Mesenchymal stem cell (in vitro differentiated cells and primary cell): Measurements from ENCODE around the gene BOD1L1.

Experiments
- DNase-seq: peaks from one replicate; pipeline ENCODE4 v3.0.0-alpha.2; 2013
- H2AFZ ChIP-seq: one replicate; pipeline ENCODE4 v1.6.1; 2013; ENCODE audit warnings: low read depth, mild to moderate bottlenecking, control low read depth, inconsistent platforms, low read length, moderate library complexity
- H2AK5ac ChIP-seq: 2 replicates; pipeline ENCODE4 v1.6.1; 2013; ENCODE audit warnings: low read length, moderate library complexity, mild to moderate bottlenecking, inconsistent platforms; ENCODE audit not compliant: severe bottlenecking
- H2BK120ac ChIP-seq: one replicate; pipeline ENCODE4 v1.6.1; 2013; ENCODE audit warnings: low read depth, mild to moderate bottlenecking, inconsistent platforms, low read length, moderate library complexity
- H2BK12ac ChIP-seq, 2 experiments: one replicate each; pipeline ENCODE4 v1.6.1; 2013; ENCODE audit warnings: inconsistent platforms in 2 of 2, low read length in 2 of 2, mild to moderate bottlenecking in 2 of 2, moderate library complexity in 2 of 2, control low read depth in 1 of 2
- H2BK15ac ChIP-seq: one replicate; pipeline ENCODE4 v1.6.1; 2013; ENCODE audit warnings: mild to moderate bottlenecking, low read depth, inconsistent platforms; ENCODE audit not compliant: poor library complexity, severe bottlenecking
- H2BK5ac ChIP-seq: 2 replicates; pipeline ENCODE4 v1.6.1; 2013; ENCODE audit warnings: low read depth, mild to moderate bottlenecking, low read length, control low read depth, inconsistent platforms; ENCODE audit not compliant: poor library complexity, severe bottlenecking
- H3K14ac ChIP-seq, 2 experiments: one replicate each; pipeline ENCODE4 v1.6.1; 2013; ENCODE audit warnings: inconsistent platforms in 2 of 2, low read length in 2 of 2, control low read depth in 1 of 2, mild to moderate bottlenecking in 1 of 2, moderate library complexity in 1 of 2
- H3K18ac ChIP-seq, 2 experiments: one replicate each; pipeline ENCODE4 v1.6.1; 2013; ENCODE audit warnings: inconsistent platforms in 2 of 2, low read length in 2 of 2, control low read depth in 1 of 2, low read depth in 1 of 2, mild to moderate bottlenecking in 1 of 2
- H3K23ac ChIP-seq, 2 experiments: one replicate each; pipeline ENCODE4 v1.6.1; 2013; ENCODE audit warnings: inconsistent platforms in 2 of 2, low read length in 2 of 2, mild to moderate bottlenecking in 2 of 2, moderate library complexity in 2 of 2, control low read depth in 1 of 2
- H3K27ac ChIP-seq: 2 replicates; pipeline ENCODE4 v1.5.1; 2013; ENCODE audit warnings: mild to moderate bottlenecking, moderate library complexity, low read length, control low read depth, inconsistent platforms; ENCODE audit not compliant: poor library complexity, severe bottlenecking
- H3K27me3 ChIP-seq, 2 experiments: 2 replicates each; pipeline versions ENCODE4 v1.6.1 to v1.7.0; 2013; ENCODE audit warnings: low read length in 2 of 2, mild to moderate bottlenecking in 2 of 2, moderate library complexity in 2 of 2, control low read depth in 1 of 2, inconsistent platforms in 1 of 2; ENCODE audit not compliant: control insufficient read depth in 1 of 2, insufficient read depth in 1 of 2
- H3K36me3 ChIP-seq, 2 experiments: 2 replicates each; pipeline versions ENCODE4 v1.6.1 to v1.7.0; 2013; ENCODE audit warnings: low read length in 2 of 2, control low read depth in 1 of 2, inconsistent platforms in 1 of 2, low read depth in 1 of 2, mild to moderate bottlenecking in 1 of 2; ENCODE audit not compliant: insufficient read depth in 2 of 2, control insufficient read depth in 1 of 2
- H3K4ac ChIP-seq, 2 experiments: one replicate each; pipeline ENCODE4 v1.6.1; 2013; ENCODE audit warnings: inconsistent platforms in 2 of 2, low read length in 2 of 2, mild to moderate bottlenecking in 2 of 2, moderate library complexity in 2 of 2, control low read depth in 1 of 2, low read depth in 1 of 2
- H3K4me1 ChIP-seq: 2 replicates; pipeline ENCODE4 v1.6.1; 2013; ENCODE audit warnings: low read depth, low read length, control low read depth; ENCODE audit not compliant: control insufficient read depth, insufficient read depth
- H3K4me2 ChIP-seq: 2 replicates; pipeline ENCODE4 v1.6.1; 2013; ENCODE audit warnings: low read length, mild to moderate bottlenecking, inconsistent platforms; ENCODE audit not compliant: poor library complexity, severe bottlenecking
- H3K4me3 ChIP-seq, 2 experiments: 2 replicates each; pipeline versions ENCODE4 v1.5.1 to v1.7.0; 2013; ENCODE audit warnings: low read length in 2 of 2, mild to moderate bottlenecking in 2 of 2, control low read depth in 1 of 2, low read depth in 1 of 2; ENCODE audit not compliant: insufficient read depth in 1 of 2
- H3K79me1 ChIP-seq: replicated peaks from 2 replicates; pipeline ENCODE4 v1.6.1; 2013; ENCODE audit warnings: mild to moderate bottlenecking, control low read depth, low read length, inconsistent platforms; ENCODE audit not compliant: poor library complexity, severe bottlenecking
- H3K9ac ChIP-seq: 2 replicates; pipeline ENCODE4 v1.7.0; 2013; ENCODE audit warnings: mild to moderate bottlenecking, low read length, moderate library complexity
- H3K9me3 ChIP-seq: 2 replicates; pipeline ENCODE4 v1.7.0; 2013; ENCODE audit warnings: mild to moderate bottlenecking, low read length; ENCODE audit not compliant: control insufficient read depth
- H4K8ac ChIP-seq: one replicate; pipeline ENCODE4 v1.6.1; 2013; ENCODE audit warnings: inconsistent platforms, mild to moderate bottlenecking, low read length, moderate library complexity
- H4K91ac ChIP-seq: one replicate; pipeline ENCODE4 v1.6.1; 2013; ENCODE audit warnings: mild to moderate bottlenecking, low read length, inconsistent platforms
- WGBS: methylation state at CpG from one replicate; pipeline ENCODE4 v1.1.7; 2013; ENCODE audit warnings: mixed read lengths; 5-methylcytosine and 5-hydroxymethylcytosine counted together

BOD1L1 gene

DNA sequence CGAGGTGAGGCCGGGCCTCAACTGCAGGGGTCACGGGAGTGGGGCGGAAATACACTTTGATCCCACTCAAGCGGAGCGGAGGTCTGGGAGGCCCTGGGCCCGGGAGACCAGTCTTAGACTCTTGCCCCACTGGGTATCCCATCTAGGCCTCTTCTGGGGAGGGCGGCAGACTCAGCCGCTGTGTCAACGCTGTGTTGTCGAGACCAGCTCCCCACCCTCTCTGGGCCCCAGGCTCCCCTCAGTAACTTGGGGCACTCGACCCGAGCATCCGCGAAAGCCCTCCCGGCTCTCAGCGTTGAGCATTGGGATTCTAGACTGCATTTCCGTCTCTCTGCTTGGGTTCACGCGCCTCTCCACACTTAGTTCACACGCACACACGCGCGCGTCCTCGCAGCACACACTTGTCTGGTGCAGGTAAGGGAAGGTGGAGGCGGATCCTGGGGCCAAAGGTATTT, 84.9 kb downstream of the BOD1L1 start:
- Histone ChIP-seq H2BK120ac (no peak overlapping the region), H3K9ac (no peak overlapping the region), H3K27ac (no peak overlapping the region), H3K23ac (no peak overlapping the region), H3K9me3 (peaks cover 4% of the 10 kb centered on the region), H2BK12ac (peak overlapping the region in 1 of 2 experiments; percentile 49), H3K18ac (peak overlapping the region; percentile 16 to 67), H3K4me2 (no peak overlapping the region), H3K4ac (peak overlapping the region in 1 of 2 experiments; percentile 34), H2AFZ (no peak overlapping the region), H3K4me1 (peaks cover 27% of the 10 kb centered on the region), H2BK5ac (no peak overlapping the region), H3K79me1 (no peaks in the 10 kb centered on the region), H3K36me3 (no peaks in the 10 kb centered on the region), H3K14ac (no peak overlapping the region), H2BK15ac (peak overlapping the region; percentile 44), H4K91ac (peak overlapping the region; percentile 29), H2AK5ac (no peak overlapping the region), H3K27me3 (peaks cover 79 to 94% of the 10 kb centered on the region in 2 experiments), H4K8ac (peak overlapping the region; percentile 66), H3K4me3 (peak overlapping the region in 1 of 2 experiments; percentile 15)
- 8% methylated on average over 22 of the region's 27 CpGs for WGBS
- no peak for DNase-seq

DNA sequence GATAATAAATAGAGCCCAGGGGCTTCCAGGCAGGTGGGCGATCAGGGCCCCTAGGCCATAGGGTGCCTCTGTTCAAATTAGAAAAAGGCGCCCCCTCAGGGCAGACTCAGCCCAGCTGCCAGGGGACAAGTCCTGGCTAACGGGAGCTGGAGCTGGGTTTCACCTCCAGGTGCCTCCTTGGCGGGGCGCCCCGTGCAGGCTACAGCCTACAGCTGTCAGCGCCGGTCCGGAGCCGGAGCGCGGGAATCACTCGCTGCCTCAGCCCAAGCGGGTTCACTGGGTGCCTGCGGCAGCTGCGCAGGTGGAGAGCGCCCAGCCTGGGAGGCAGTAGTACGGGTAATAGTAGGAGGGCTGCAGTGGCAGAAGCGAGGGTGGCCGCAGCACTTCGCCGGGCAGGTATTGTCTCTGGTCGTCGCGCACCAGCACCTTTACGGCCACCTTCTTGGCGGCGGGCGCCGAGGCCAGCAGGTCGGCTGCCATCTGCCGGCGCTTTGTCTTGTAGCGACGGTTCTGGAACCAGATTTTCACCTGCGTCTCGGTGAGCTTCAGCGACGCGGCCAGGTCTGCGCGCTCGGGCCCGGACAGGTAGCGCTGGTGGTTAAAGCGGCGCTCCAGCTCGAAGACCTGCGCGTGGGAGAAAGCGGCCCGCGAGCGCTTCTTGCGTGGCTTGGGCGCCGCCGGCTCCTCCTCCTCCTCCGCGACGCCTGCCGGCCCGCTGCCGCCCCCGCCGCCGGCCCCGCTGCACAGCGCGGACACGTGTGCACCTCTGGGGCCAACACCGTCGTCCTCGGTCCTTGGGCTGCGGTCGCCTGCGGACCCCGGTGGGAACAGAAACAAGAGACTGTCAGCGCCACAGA, 85.6 kb downstream of the BOD1L1 start:
- H2BK5ac ChIP-seq, result no peak overlapping the region
- peak overlapping the region; percentile 78 for H4K8ac ChIP-seq
- peak overlapping the region; percentile 16 to 80 for H3K18ac ChIP-seq
- DNase-seq, result no peak
- no peak overlapping the region for H2BK15ac ChIP-seq
- peaks cover 20% of the 10 kb centered on the region for H3K4me1 ChIP-seq
- peak overlapping the region in 1 of 2 experiments; percentile 62 for H3K4ac ChIP-seq
- 3% methylated on average over 73 of the region's 79 CpGs for whole genome bisulfite sequencing
- H3K9me3 ChIP-seq, result peaks cover 4% of the 10 kb centered on the region
- no peak overlapping the region for H3K27ac ChIP-seq
- peak overlapping the region in 1 of 2 experiments; percentile 26 for H3K14ac ChIP-seq
- no peak overlapping the region for H3K9ac ChIP-seq
- no peak overlapping the region for H2BK12ac ChIP-seq
- H3K4me2 ChIP-seq, result peak overlapping the region; percentile 63
- no peaks in the 10 kb centered on the region for H3K36me3 ChIP-seq
- no peak overlapping the region for H2BK120ac ChIP-seq
- no peak overlapping the region for H2AK5ac ChIP-seq
- no peaks in the 10 kb centered on the region for H3K79me1 ChIP-seq
- peak overlapping the region in 1 of 2 experiments; percentile 15 for H3K4me3 ChIP-seq
- peak overlapping the region; percentile 29 for H4K91ac ChIP-seq
- no peak overlapping the region for H2AFZ ChIP-seq
- peak overlapping the region in 1 of 2 experiments; percentile 5 for H3K23ac ChIP-seq
- peaks cover 79 to 94% of the 10 kb centered on the region in 2 experiments for H3K27me3 ChIP-seq

DNA sequence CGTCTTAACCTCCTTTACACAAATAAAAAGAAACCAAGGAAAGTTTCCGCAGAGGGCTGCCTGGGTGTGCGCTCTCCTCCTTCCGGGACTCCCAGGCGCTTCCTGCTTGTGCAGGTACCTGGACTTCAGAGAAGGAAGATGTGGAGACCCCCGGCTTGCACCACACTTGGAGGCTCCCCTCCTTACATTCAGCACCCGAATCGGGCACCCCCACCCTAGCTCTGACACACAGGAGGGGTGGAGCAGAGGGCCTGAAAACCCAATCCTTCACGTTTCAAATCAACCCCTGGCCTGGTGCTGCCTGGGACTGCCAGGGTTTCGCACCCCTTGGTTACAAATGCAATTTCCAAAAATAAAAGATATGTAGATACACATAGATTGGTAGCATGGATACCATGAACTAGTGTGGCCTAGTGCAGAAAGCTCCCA, 86.3 kb downstream of the BOD1L1 start:
- H2AFZ ChIP-seq, result no peak overlapping the region
- H3K36me3 ChIP-seq, result no peaks in the 10 kb centered on the region
- no peak overlapping the region for H4K91ac ChIP-seq
- H3K79me1 ChIP-seq, result no peaks in the 10 kb centered on the region
- no peak overlapping the region for H2BK5ac ChIP-seq
- H2BK15ac ChIP-seq, result no peak overlapping the region
- no peak overlapping the region for H2BK120ac ChIP-seq
- H3K18ac ChIP-seq, result no peak overlapping the region
- no peak overlapping the region for H3K4me2 ChIP-seq
- no peak overlapping the region for H3K4me3 ChIP-seq
- H3K4ac ChIP-seq, result no peak overlapping the region
- H2BK12ac ChIP-seq, result peak overlapping the region in 1 of 2 experiments; percentile 15
- H2AK5ac ChIP-seq, result no peak overlapping the region
- WGBS, result 41% methylated on average over 9 of the region's 10 CpGs
- no peak overlapping the region for H3K9ac ChIP-seq
- peaks cover 79 to 94% of the 10 kb centered on the region in 2 experiments for H3K27me3 ChIP-seq
- DNase-seq, result no peak
- peaks cover 18% of the 10 kb centered on the region for H3K4me1 ChIP-seq
- no peak overlapping the region for H3K27ac ChIP-seq
- peaks cover 4% of the 10 kb centered on the region for H3K9me3 ChIP-seq
- H3K14ac ChIP-seq, result no peak overlapping the region
- no peak overlapping the region for H3K23ac ChIP-seq
- H4K8ac ChIP-seq, result peak overlapping the region; percentile 9

DNA sequence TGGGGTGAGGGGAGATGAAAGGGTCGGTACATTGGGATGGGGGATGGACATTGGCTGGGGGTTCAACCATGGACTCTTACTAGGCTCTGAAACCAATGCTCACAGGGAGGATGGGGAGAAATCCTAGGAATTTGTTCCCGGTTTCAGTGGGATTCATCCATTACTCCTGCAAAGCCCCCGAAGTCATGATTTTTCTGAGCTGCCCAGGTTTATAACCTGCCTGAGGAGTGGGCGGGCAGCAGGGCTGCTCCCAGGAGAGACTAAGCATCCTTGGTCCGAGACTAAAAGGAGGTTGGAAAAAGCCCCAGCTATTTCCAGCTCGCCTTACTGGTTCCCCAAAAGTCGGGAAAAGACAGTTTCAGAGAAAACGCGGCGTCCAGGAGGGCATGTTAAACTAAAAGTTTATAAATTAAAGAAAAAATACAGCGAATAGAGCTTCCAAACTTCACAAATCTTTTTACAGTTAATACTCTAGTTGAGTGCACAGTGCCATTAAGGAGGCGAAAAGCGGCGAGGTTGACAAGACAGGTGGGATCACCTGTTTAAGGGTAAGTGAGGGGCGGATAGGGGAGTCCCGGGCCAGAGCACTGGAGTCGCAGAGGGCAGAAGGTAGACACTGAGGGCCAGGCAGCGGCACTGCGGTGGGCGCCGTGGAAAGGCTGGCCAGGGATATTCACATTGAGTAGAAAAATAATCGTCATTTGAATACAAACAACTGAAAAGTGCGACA, 86.9 kb downstream of the BOD1L1 start:
- H3K18ac ChIP-seq, result no peak overlapping the region
- peaks cover 4% of the 10 kb centered on the region for H3K9me3 ChIP-seq
- H3K9ac ChIP-seq, result no peak overlapping the region
- H3K36me3 ChIP-seq, result no peaks in the 10 kb centered on the region
- peaks cover 23% of the 10 kb centered on the region for H3K4me1 ChIP-seq
- no peak overlapping the region for H3K4me2 ChIP-seq
- no peak for DNase-seq
- H2BK12ac ChIP-seq, result no peak overlapping the region
- no peak overlapping the region for H2BK5ac ChIP-seq
- no peaks in the 10 kb centered on the region for H3K79me1 ChIP-seq
- WGBS, result 44% methylated on average over 14 of the region's 23 CpGs
- no peak overlapping the region for H4K8ac ChIP-seq
- no peak overlapping the region for H3K23ac ChIP-seq
- H2BK120ac ChIP-seq, result no peak overlapping the region
- H3K14ac ChIP-seq, result no peak overlapping the region
- no peak overlapping the region for H2AFZ ChIP-seq
- no peak overlapping the region for H3K4ac ChIP-seq
- no peak overlapping the region for H2AK5ac ChIP-seq
- H4K91ac ChIP-seq, result no peak overlapping the region
- peaks cover 82 to 94% of the 10 kb centered on the region in 2 experiments for H3K27me3 ChIP-seq
- H3K4me3 ChIP-seq, result no peak overlapping the region
- no peak overlapping the region for H3K27ac ChIP-seq
- H2BK15ac ChIP-seq, result peak overlapping the region; percentile 3
